Neuronal stem cell (in vitro differentiated cells): ENCODE measurements around the gene DIP2B.
"Not testable (repeated sequence)": the region's sequence is repeated elsewhere in the genome, so short reads cannot be mapped to it uniquely, and the experiment has no call there.

Source experiments
- DNase-seq: peaks from one replicate; pipeline ENCODE4 v3.0.0-alpha.2; 2013; ENCODE audit warnings: low spot score
- H2AFZ ChIP-seq: one replicate; pipeline ENCODE4 v1.6.1; 2013; ENCODE audit warnings: mild to moderate bottlenecking, low read length, inconsistent platforms
- H2AK5ac ChIP-seq: 2 replicates; pipeline ENCODE4 v1.6.1; 2013; ENCODE audit warnings: low read depth, mild to moderate bottlenecking, inconsistent platforms, low read length, moderate library complexity, mixed read lengths
- H2BK120ac ChIP-seq: 2 replicates; pipeline ENCODE4 v1.6.1; 2013; ENCODE audit warnings: low read depth, mild to moderate bottlenecking, inconsistent platforms, low read length, moderate library complexity, mixed read lengths
- H2BK12ac ChIP-seq: one replicate; pipeline ENCODE4 v1.6.1; 2013; ENCODE audit warnings: low read length, inconsistent platforms
- H2BK15ac ChIP-seq: 2 replicates; pipeline ENCODE4 v1.6.1; 2013; ENCODE audit warnings: mild to moderate bottlenecking, low read length, inconsistent platforms, mixed read lengths
- H2BK5ac ChIP-seq: one replicate; pipeline ENCODE4 v1.6.1; 2013; ENCODE audit warnings: inconsistent platforms, mild to moderate bottlenecking, low read length, moderate library complexity
- H3K14ac ChIP-seq: one replicate; pipeline ENCODE4 v1.6.1; 2013; ENCODE audit warnings: low read length, inconsistent platforms
- H3K18ac ChIP-seq: 2 replicates; pipeline ENCODE4 v1.6.1; 2013; ENCODE audit warnings: low read length, inconsistent platforms
- H3K23ac ChIP-seq: 2 replicates; pipeline ENCODE4 v1.6.1; 2013; ENCODE audit warnings: low read depth, mild to moderate bottlenecking, mixed read lengths, low read length, inconsistent platforms; ENCODE audit not compliant: poor library complexity
- H3K27ac ChIP-seq: replicated peaks from 3 replicates; pipeline ENCODE4 v1.5.1; 2013; ENCODE audit warnings: low read length, inconsistent platforms
- H3K27me3 ChIP-seq, 3 experiments: 2 replicates each; pipeline ENCODE4 v1.6.1; 2013; ENCODE audit warnings: low read length in 3 of 3, mild to moderate bottlenecking in 2 of 3, inconsistent platforms in 1 of 3, low read depth in 1 of 3, mixed read lengths in 1 of 3, moderate library complexity in 1 of 3; ENCODE audit not compliant: control insufficient read depth in 3 of 3, insufficient read depth in 3 of 3
- H3K36me3 ChIP-seq, 2 donors: replicated peaks in 1 of 2; 2 replicates each; pipeline ENCODE4 v1.6.1; 2013; ENCODE audit warnings: low read length in 2 of 2; ENCODE audit not compliant: control insufficient read depth in 2 of 2, insufficient read depth in 2 of 2
- H3K4ac ChIP-seq: 2 replicates; pipeline ENCODE4 v1.6.1; 2013; ENCODE audit warnings: inconsistent platforms, mild to moderate bottlenecking, low read length, moderate library complexity
- H3K4me1 ChIP-seq, 2 donors: 1 replicate in 1 of 2; 2 replicates in 1 of 2; pipeline ENCODE4 v1.6.1; 2013; ENCODE audit warnings: low read length in 2 of 2, low read depth in 1 of 2; ENCODE audit not compliant: control insufficient read depth in 2 of 2, insufficient read depth in 1 of 2
- H3K4me2 ChIP-seq: one replicate; pipeline ENCODE4 v1.6.1; 2013; ENCODE audit warnings: mild to moderate bottlenecking, low read length, inconsistent platforms; ENCODE audit not compliant: insufficient read depth, poor library complexity, severe bottlenecking
- H3K4me3 ChIP-seq, 2 donors: 2 replicates each; pipeline ENCODE4 v1.5.1; 2013; ENCODE audit warnings: low read length in 2 of 2, mild to moderate bottlenecking in 2 of 2, inconsistent platforms in 1 of 2, moderate library complexity in 1 of 2
- H3K79me1 ChIP-seq: one replicate; pipeline ENCODE4 v1.6.1; 2013; ENCODE audit warnings: low read depth, mild to moderate bottlenecking, inconsistent platforms, low read length, moderate library complexity
- H3K9ac ChIP-seq: one replicate; pipeline ENCODE4 v1.6.1; 2013; ENCODE audit warnings: mild to moderate bottlenecking, low read depth, low read length, inconsistent platforms; ENCODE audit not compliant: poor library complexity
- H3K9me3 ChIP-seq, 2 donors: replicated peaks in 1 of 2; 2 replicates each; pipeline versions ENCODE3 to v1.6.1; 2013; ENCODE audit warnings: low read length in 2 of 2, mild to moderate bottlenecking in 2 of 2, inconsistent platforms in 1 of 2, low read depth in 1 of 2, mixed read lengths in 1 of 2, moderate library complexity in 1 of 2; ENCODE audit not compliant: control insufficient read depth in 2 of 2, insufficient read depth in 1 of 2
- H4K8ac ChIP-seq: one replicate; pipeline ENCODE4 v1.6.1; 2013; ENCODE audit warnings: low read depth, mild to moderate bottlenecking, inconsistent platforms, low read length, moderate library complexity
- H4K91ac ChIP-seq: one replicate; pipeline ENCODE4 v1.6.1; 2013; ENCODE audit warnings: low read length, low read depth, mild to moderate bottlenecking, inconsistent platforms; ENCODE audit not compliant: poor library complexity
- WGBS, 2 donors: extraction: QIAGEN DNeasy Blood & Tissue Kit; methylation state at CpG; one replicate each; pipeline ENCODE4 v1.1.7; 2013; ENCODE audit warnings: missing lambda C conversion rate in 2 of 2, mixed read lengths in 1 of 2; ENCODE audit not compliant: insufficient read length in 2 of 2, insufficient replicate concordance in 1 of 2; ENCODE audit errors: extremely low coverage in 2 of 2; 5-methylcytosine and 5-hydroxymethylcytosine counted together

DIP2B gene

DNA sequence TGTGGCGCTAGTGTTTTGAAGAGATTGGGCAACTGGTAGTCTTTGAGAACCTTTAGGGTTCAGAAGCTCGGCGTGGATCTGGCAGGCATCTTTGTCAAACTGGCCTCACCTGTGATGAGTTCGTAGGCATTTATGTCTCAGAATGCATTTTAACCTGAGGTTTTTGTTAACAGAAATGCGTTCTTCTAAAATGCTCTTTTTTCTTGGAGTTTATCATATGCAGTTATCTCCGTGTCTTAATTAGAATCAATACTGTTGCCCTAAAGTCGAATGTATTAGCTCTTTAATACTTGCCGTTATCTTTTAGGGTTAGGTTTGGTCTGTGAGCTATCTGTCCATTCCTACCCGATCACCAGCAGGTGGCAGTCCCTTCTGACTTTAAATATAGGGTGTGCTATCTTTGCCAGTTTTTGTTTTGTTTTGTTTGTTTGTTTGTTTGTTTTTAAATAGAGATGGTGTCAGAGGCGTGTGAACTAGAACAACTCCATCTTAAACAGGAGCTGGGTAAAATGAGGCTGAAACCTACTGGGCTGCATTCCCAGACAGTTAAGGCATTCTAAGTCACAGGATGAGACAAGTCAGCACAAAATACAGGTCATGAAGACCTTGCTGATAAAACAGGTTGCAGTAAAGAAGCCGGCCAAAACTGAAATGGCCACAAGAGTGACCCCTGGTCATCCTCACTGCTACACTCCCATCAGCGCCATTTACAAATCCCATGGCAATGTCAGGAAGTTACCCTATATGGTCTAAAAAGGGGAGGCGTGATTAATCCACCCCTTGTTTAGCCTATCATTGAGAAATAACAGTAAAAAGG lies 260.5 kb downstream of the DIP2B start:
- DNase-seq, result peak; percentile 27
- H3K14ac ChIP-seq, result no peak overlapping the region
- peaks cover 0 to 3% of the 10 kb centered on the region in 2 donors for H3K4me1 ChIP-seq
- H2BK120ac ChIP-seq, result no peak overlapping the region
- H4K91ac ChIP-seq, result no peak overlapping the region
- H3K27me3 ChIP-seq, result no peaks in the 10 kb centered on the region
- no peak overlapping the region for H2AK5ac ChIP-seq
- H3K23ac ChIP-seq, result no peak overlapping the region
- no peak overlapping the region for H4K8ac ChIP-seq
- H3K4me2 ChIP-seq, result peak overlapping the region; percentile 98
- no peak overlapping the region for H2BK12ac ChIP-seq
- H3K4me3 ChIP-seq, result peak overlapping the region; percentile 81 to 98
- no peak overlapping the region for H3K18ac ChIP-seq
- H2BK5ac ChIP-seq, result no peak overlapping the region
- peak overlapping the region; percentile 99 for H2AFZ ChIP-seq
- no peak overlapping the region for H3K4ac ChIP-seq
- no peak overlapping the region for H3K9ac ChIP-seq
- peaks cover 5% of the 10 kb centered on the region for H3K79me1 ChIP-seq
- H2BK15ac ChIP-seq, result no peak overlapping the region
- peaks cover 0 to 6% of the 10 kb centered on the region in 2 donors for H3K36me3 ChIP-seq
- H3K9me3 ChIP-seq, result peaks cover 0 to 13% of the 10 kb centered on the region in 2 donors
- H3K27ac ChIP-seq, result no peak overlapping the region
- no CpG with 5 or more reads among the region's 13 CpGs for WGBS, 2 donors

- Histone ChIP-seq H3K18ac (no peak overlapping the region), H3K14ac (no peak overlapping the region), H3K4me2 (no peak overlapping the region), H3K27ac (no peak overlapping the region), H4K8ac (no peak overlapping the region), H2AK5ac (no peak overlapping the region), H3K36me3 (peaks cover 0 to 24% of the 10 kb centered on the region in 2 donors), H3K4me3 (no peak overlapping the region), H2BK120ac (no peak overlapping the region), H3K4me1 (peaks cover 0 to 3% of the 10 kb centered on the region in 2 donors), H2AFZ (no peak overlapping the region), H2BK15ac (no peak overlapping the region), H3K27me3 (no peaks in the 10 kb centered on the region), H3K79me1 (peaks cover 5% of the 10 kb centered on the region), H3K23ac (no peak overlapping the region), H2BK12ac (no peak overlapping the region), H3K4ac (no peak overlapping the region), H3K9me3 (peaks cover 0 to 21% of the 10 kb centered on the region in 2 donors), H3K9ac (no peak overlapping the region), H4K91ac (no peak overlapping the region), H2BK5ac (no peak overlapping the region)
- WGBS, 2 donors, result no CpG with 5 or more reads among the region's 3 CpGs
- DNase-seq, result no peak
Measured at GRCh38 chr12:50768391-50768790, 263.6 kb downstream of the DIP2B start.

- not testable (repeated sequence) for H3K14ac ChIP-seq, H3K9ac ChIP-seq, H3K4me1 ChIP-seq, H3K4ac ChIP-seq, H3K4me2 ChIP-seq, H4K8ac ChIP-seq, H2BK120ac ChIP-seq, H2AK5ac ChIP-seq, H3K4me3 ChIP-seq, H4K91ac ChIP-seq, H3K79me1 ChIP-seq, H2BK15ac ChIP-seq, DNase-seq, H3K23ac ChIP-seq, H2BK5ac ChIP-seq, H2BK12ac ChIP-seq, H3K27ac ChIP-seq, H3K27me3 ChIP-seq, H2AFZ ChIP-seq, H3K18ac ChIP-seq
- Histone ChIP-seq H3K9me3 (peaks cover 0 to 21% of the 10 kb centered on the region in 2 donors), H3K36me3 (peaks cover 0 to 24% of the 10 kb centered on the region in 2 donors)
- no CpG with 5 or more reads among the region's 2 CpGs for WGBS, 2 donors
Measured at GRCh38 chr12:50768813-50769212, 264.0 kb downstream of the DIP2B start.

DNA sequence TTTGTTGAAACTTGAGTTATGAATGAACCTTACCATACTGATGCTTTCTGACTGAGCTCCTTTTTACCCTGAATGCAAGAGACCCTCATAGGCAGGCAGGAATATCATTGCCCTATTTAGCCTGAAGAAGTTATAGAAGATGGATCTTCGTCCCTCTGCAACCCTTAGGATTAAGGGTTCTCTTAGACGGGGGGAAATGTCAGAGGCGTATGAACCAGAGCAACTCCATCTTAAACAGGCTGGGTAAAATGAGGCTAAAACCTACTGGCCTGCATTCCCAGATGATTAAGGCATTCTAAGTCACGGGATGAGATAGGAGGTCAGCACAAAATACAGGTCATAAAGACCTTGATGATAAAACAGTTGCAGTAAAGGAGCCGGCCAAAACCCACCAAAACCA lies 266.6 kb downstream of the DIP2B start:
- no peaks in the 10 kb centered on the region for H3K4me1 ChIP-seq
- no CpG with 5 or more reads among the region's 5 CpGs for WGBS, 2 donors

More for the DNA sequence above, 266.6 kb downstream of the DIP2B start:
- Histone ChIP-seq H2BK15ac (no peak overlapping the region), H2AFZ (no peak overlapping the region), H3K4me3 (no peak overlapping the region), H3K9me3 (peaks cover 0 to 21% of the 10 kb centered on the region in 2 donors), H2BK12ac (no peak overlapping the region), H4K8ac (no peak overlapping the region), H3K79me1 (peaks cover 2% of the 10 kb centered on the region), H2AK5ac (no peak overlapping the region), H3K4me2 (no peak overlapping the region), H3K23ac (no peak overlapping the region), H3K36me3 (peaks cover 0 to 26% of the 10 kb centered on the region in 2 donors), H3K27ac (no peak overlapping the region), H2BK5ac (no peak overlapping the region), H3K27me3 (no peaks in the 10 kb centered on the region), H3K9ac (no peak overlapping the region), H2BK120ac (no peak overlapping the region), H3K4ac (no peak overlapping the region), H4K91ac (no peak overlapping the region), H3K18ac (no peak overlapping the region), H3K14ac (no peak overlapping the region)
- no peak for DNase-seq
